Stimulated activated CD8-positive, alpha-beta memory T cell treated with anti-CD3 and anti-CD28 coated beads, Interleukin-15, amount 100 ng/mL, for 1 hour (primary cell): ENCODE data around the gene RSBN1.
A peak's percentile ranks its signal among the peaks of the same experiment; 100 is the strongest.
"Not testable (repeated sequence)": the region's sequence is repeated elsewhere in the genome, so short reads cannot be mapped to it uniquely, and the experiment has no call there.

ENCODE experiments used
- DNase-seq: peaks from one replicate; pipeline ENCODE4 v3.0.0-alpha.2; 2020; ENCODE audit warnings: low read depth

Gene RSBN1

GRCh38 chr1:113782406-113782805 is 29.9 kb downstream of the RSBN1 start:
- DNase-seq = no peak

- no peak for DNase-seq
Measured at GRCh38 chr1:113780374-113781146, 31.7 kb downstream of the RSBN1 start.

GRCh38 chr1:113779542-113779941 is 32.7 kb downstream of the RSBN1 start:
- no peak for DNase-seq

- DNase-seq = no peak
Measured at GRCh38 chr1:113777561-113777960, 34.7 kb downstream of the RSBN1 start.

GRCh38 chr1:113770031-113770430 is 42.2 kb downstream of the RSBN1 start:
- no peak for DNase-seq

- DNase-seq = no peak
Measured at GRCh38 chr1:113769601-113769970, 42.7 kb downstream of the RSBN1 start.

- no peak for DNase-seq
Measured at GRCh38 chr1:113768916-113769600, 43.2 kb downstream of the RSBN1 start.

- no peak for DNase-seq
Measured at GRCh38 chr1:113765306-113766230, 46.7 kb downstream of the RSBN1 start.

GRCh38 chr1:113763661-113764060 is 48.6 kb downstream of the RSBN1 start:
- DNase-seq = no peak

GRCh38 chr1:113761937-113762336 is 50.3 kb downstream of the RSBN1 start:
- DNase-seq = no peak

GRCh38 chr1:113760102-113761080 is 51.9 kb downstream of the RSBN1 start:
- DNase-seq = no peak

GRCh38 chr1:113759333-113760101 is 52.8 kb downstream of the RSBN1 start, which contains the start of gene PHTF1:
PHTF1 (minus strand) TSS chr1:113759486; CDS start chr1:113758703, 783 bp downstream.
- peak; percentile 24 for DNase-seq

GRCh38 chr1:113758631-113759332 is 53.5 kb downstream of the RSBN1 start:
- peak; percentile 20 for DNase-seq

GRCh38 chr1:113756461-113756860 is 55.8 kb downstream of the RSBN1 start:
- no peak for DNase-seq

GRCh38 chr1:113753333-113753732 is 58.9 kb downstream of the RSBN1 start:
- not testable (repeated sequence) for DNase-seq

GRCh38 chr1:113751516-113751915 is 60.8 kb downstream of the RSBN1 start:
- no peak for DNase-seq

GRCh38 chr1:113751114-113751513 is 61.2 kb downstream of the RSBN1 start:
- no peak for DNase-seq

GRCh38 chr1:113749402-113749801 is 62.9 kb downstream of the RSBN1 start:
- no peak for DNase-seq

- no peak for DNase-seq
Measured at GRCh38 chr1:113747376-113747775, 64.9 kb downstream of the RSBN1 start.

- DNase-seq = no peak
Measured at GRCh38 chr1:113745425-113745824, 66.9 kb downstream of the RSBN1 start.
